K562 (cell line): ENCODE data around the gene ACAT2. TPM values are rescaled to one million over a fixed set of nuclear protein-coding genes. Genes with fewer than 3 reads are reported as not detected.
A peak's percentile ranks its signal among the peaks of the same experiment; 100 is the strongest.

ENCODE experiments used
- E2F6 ChIP-seq, 2 experiments: IDR thresholded peaks; 2 replicates each; pipeline ENCODE4 v1.6.1; 2011; ENCODE audit warnings: borderline replicate concordance in 1 of 2, control low read depth in 1 of 2, low read depth in 1 of 2, low read length in 1 of 2, mild to moderate bottlenecking in 1 of 2, mixed read lengths in 1 of 2, moderate library complexity in 1 of 2; ENCODE audit not compliant: insufficient read depth in 1 of 2, insufficient read length in 1 of 2, poor library complexity in 1 of 2, severe bottlenecking in 1 of 2; ENCODE audit errors: extremely low read depth in 1 of 2
- ELF2 ChIP-seq: fragments of 250-450 bp; sonication (Bioruptor Pico); IDR thresholded peaks from 2 replicates; pipeline ENCODE4 v1.5.0; 2021; ENCODE audit warnings: mild to moderate bottlenecking
- JUND ChIP-seq, 2 experiments: IDR thresholded peaks; 2 replicates in 1 of 2; 3 replicates in 1 of 2; pipeline ENCODE4 v1.6.1; 2011; ENCODE audit warnings: borderline replicate concordance in 2 of 2, low read depth in 2 of 2, low read length in 2 of 2, improper control_type of control experiment in 1 of 2, missing biosample characterization in 1 of 2, missing genetic modification characterization in 1 of 2, missing genetic modification reagents in 1 of 2
- MIER1 ChIP-seq: fragments of 450-650 bp; IDR thresholded peaks from 2 replicates; pipeline ENCODE4 v1.6.1; 2016; ENCODE audit warnings: antibody characterized with exemption, mild to moderate bottlenecking, low read depth
- NELFE ChIP-seq: IDR thresholded peaks from 2 replicates; pipeline ENCODE4 v1.6.1; 2011; ENCODE audit warnings: mild to moderate bottlenecking; ENCODE audit not compliant: insufficient read depth, insufficient read length
- NR1H2 ChIP-seq: sonication (generic); formaldehyde crosslinking; IDR thresholded peaks from 2 replicates; pipeline ENCODE4 v1.4.0; 2020; ENCODE audit warnings: mild to moderate bottlenecking, missing genetic modification reagents
- RBM39 ChIP-seq: fragments of 200-400 bp; formaldehyde crosslinking; optimal IDR thresholded peaks from 2 replicates; pipeline ENCODE3; 2018; ENCODE audit warnings: low read depth, low read length
- TBP ChIP-seq: optimal IDR thresholded peaks from 2 replicates; pipeline ENCODE3; 2011; ENCODE audit warnings: low read depth, low read length, improper control_type of control experiment
- TRIM28 ChIP-seq: fragments of 450-650 bp; IDR thresholded peaks from 2 replicates; pipeline ENCODE4 v1.6.1; 2017
- ZBTB34 ChIP-seq: fragments of 250-450 bp; sonication (Bioruptor Pico); IDR thresholded peaks from 2 replicates; pipeline ENCODE4 v1.8.0; 2021; ENCODE audit warnings: mild to moderate bottlenecking, moderate library complexity
- ZC3H4 ChIP-seq: sonication (generic); formaldehyde crosslinking; IDR thresholded peaks from 2 replicates; pipeline ENCODE4 v1.9.0; 2021; ENCODE audit warnings: missing genetic modification reagents, borderline replicate concordance
- ZSCAN32 ChIP-seq: fragments of 450-650 bp; formaldehyde crosslinking; IDR thresholded peaks from 2 replicates; pipeline ENCODE4 v1.4.0; 2020; ENCODE audit warnings: mild to moderate bottlenecking, moderate library complexity
- polyA plus RNA-seq, 8 experiments: library from polyadenylated mRNA; depleted of rRNA in 4 of 8; stranded (reverse) in 5 of 8; unstranded in 3 of 8; fragments of >200 nt; fragmentation: Nextera tagmentation in 2 of 8; fragmentation: Illumina TruSeq in 1 of 8; extraction: Ambion mirVana in 2 of 8; extraction: Trizol in 1 of 8; gene quantifications; 2 replicates each; pipeline versions ENCODE4 v1.2.1 to v1.2.3, GENCODE V29; 2011 to 2014; ENCODE audit warnings: inconsistent platforms in 1 of 8, missing spikeins in 1 of 8
- total RNA-seq, 7 experiments: library from RNA; depleted of rRNA in 6 of 7; stranded (reverse); fragments of >200 nt in 6 of 7; fragmentation: Illumina TruSeq in 2 of 7; extraction: Trizol in 2 of 7; gene quantifications; 2 replicates each; pipeline versions ENCODE4 v1.2.1 to v1.2.3, GENCODE V29; 2011 to 2021; ENCODE audit warnings: low replicate concordance in 1 of 7
- TF ChIP-seq, protein P1 (sequence below), 3 experiments: fragments of 200-800 bp in 1 of 3; fragments of 250-450 bp in 1 of 3; fragments of 450-650 bp in 1 of 3; sonication (Bioruptor Pico) in 1 of 3; sonication (Bioruptor generic) in 1 of 3; formaldehyde crosslinking in 1 of 3; IDR thresholded peaks; 2 replicates each; pipeline versions ENCODE4 v1.6.1 to v1.8.0; 2016 to 2022; ENCODE audit warnings: mild to moderate bottlenecking in 2 of 3, missing genetic modification characterization in 2 of 3, missing compliant biosample characterization in 1 of 3, moderate library complexity in 1 of 3

ACAT2 gene
- total and polyA plus RNA-seq, 9 of the 15 experiments (the other 6 are each of a cell fraction or from before 2014, with no cell fraction given): 63.0 to 309 (median 144) TPM

DNA sequence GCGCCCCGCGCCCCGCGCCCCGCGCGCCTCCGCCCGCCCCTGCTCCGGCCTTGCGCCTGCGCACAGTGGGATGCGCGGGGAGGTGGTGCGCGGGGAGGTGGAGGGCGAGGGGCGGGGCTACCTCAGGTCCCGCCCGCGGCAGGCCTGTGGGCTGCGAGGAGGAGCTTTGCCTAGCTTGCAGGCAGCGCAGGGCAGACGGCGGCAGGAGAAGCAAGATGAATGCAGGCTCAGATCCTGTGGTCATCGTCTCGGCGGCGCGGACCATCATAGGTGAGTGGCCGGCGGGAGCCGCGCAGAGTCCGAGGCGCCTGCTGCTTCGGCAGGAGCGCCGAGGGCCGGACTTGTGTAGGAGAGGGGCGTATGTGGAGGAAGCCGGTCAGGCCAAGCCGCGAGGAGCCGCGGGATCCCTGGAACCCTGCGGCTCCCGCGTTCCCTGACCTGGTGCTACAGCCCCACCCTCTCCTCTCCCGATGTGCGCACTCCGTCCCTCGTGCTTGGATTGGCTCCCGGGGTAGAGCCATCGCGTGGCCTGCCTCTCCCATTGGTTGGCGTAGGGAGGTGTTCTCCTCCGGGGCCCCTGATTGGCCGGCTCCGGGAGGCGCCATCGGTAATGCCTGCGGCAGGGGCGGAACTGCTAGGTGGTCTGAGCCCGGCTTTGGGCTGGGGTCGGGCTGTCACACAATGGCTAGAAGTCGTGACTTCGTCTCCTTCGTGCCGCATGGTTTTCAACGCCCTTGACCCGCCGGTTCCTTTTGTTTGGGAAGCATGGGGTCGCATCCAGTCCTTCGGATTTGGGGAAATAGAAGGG is at the start of gene ACAT2 (continued):
- TF ChIP-seq, protein P1, sequence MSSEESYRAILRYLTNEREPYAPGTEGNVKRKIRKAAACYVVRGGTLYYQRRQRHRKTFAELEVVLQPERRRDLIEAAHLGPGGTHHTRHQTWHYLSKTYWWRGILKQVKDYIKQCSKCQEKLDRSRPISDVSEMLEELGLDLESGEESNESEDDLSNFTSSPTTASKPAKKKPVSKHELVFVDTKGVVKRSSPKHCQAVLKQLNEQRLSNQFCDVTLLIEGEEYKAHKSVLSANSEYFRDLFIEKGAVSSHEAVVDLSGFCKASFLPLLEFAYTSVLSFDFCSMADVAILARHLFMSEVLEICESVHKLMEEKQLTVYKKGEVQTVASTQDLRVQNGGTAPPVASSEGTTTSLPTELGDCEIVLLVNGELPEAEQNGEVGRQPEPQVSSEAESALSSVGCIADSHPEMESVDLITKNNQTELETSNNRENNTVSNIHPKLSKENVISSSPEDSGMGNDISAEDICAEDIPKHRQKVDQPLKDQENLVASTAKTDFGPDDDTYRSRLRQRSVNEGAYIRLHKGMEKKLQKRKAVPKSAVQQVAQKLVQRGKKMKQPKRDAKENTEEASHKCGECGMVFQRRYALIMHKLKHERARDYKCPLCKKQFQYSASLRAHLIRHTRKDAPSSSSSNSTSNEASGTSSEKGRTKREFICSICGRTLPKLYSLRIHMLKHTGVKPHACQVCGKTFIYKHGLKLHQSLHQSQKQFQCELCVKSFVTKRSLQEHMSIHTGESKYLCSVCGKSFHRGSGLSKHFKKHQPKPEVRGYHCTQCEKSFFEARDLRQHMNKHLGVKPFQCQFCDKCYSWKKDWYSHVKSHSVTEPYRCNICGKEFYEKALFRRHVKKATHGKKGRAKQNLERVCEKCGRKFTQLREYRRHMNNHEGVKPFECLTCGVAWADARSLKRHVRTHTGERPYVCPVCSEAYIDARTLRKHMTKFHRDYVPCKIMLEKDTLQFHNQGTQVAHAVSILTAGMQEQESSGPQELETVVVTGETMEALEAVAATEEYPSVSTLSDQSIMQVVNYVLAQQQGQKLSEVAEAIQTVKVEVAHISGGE (CRISPR knock-in tag; IDR thresholded peaks at IDR 0.05): peak in 1 of 3 experiments; percentile 5; a peak in 1 of 6 replicates
- TF ChIP-seq TRIM28: no peak
- no peak for TF ChIP-seq ZBTB34 (CRISPR knock-in tag)
- TF ChIP-seq ZSCAN32 (CRISPR knock-in tag): no peak
- no peak for TF ChIP-seq NELFE
- TF ChIP-seq E2F6 (IDR thresholded peaks at IDR 0.05; ENCODE audit: borderline replicate concordance in 1 of 2, extremely low read depth in 1 of 2, insufficient read depth in 1 of 2, insufficient read length in 1 of 2, low read depth in 1 of 2, low read length in 1 of 2, poor library complexity in 1 of 2, severe bottlenecking in 1 of 2): peak; percentile 59 to 84
- TF ChIP-seq ELF2 (CRISPR knock-in tag): no peak
- TF ChIP-seq JUND (IDR thresholded peaks at IDR 0.05; ENCODE audit: borderline replicate concordance, low read depth, low read length): 0 out of 2 replicates have a peak, but pooled peaks have one; percentile 1
- peak; percentile 24; the same call in 1 of the 3 replicates for TF ChIP-seq JUND (tag; IDR thresholded peaks at IDR 0.05; ENCODE audit: borderline replicate concordance, low read depth, low read length)
- TF ChIP-seq NR1H2: no peak
- no peak for TF ChIP-seq MIER1
- no peak for TF ChIP-seq ZC3H4 (CRISPR knock-in tag)
- no peak for TF ChIP-seq RBM39
- no peak for TF ChIP-seq TBP
